Kidney (tissue), 14 donors: ENCODE results near the gene KIF16B. TPM values are rescaled to one million over a fixed set of nuclear protein-coding genes. Genes with fewer than 3 reads are reported as not detected.

Experiments used
- DNase-seq, 5 donors: peaks; one replicate each; pipeline ENCODE4 v3.0.0-alpha.2; 2013 to 2020
- FAIRE-seq: peaks from 2 replicates; lab custom pipeline; 2012; peaks lifted over from hg19 to GRCh38; lab: Jason Lieb, UNC
- H3K27ac ChIP-seq, 2 donors: one replicate each; pipeline ENCODE4 v1.7.0; 2013; ENCODE audit warnings: low read depth in 2 of 2, low read length in 2 of 2, inconsistent platforms in 1 of 2
- H3K27me3 ChIP-seq: one replicate; pipeline ENCODE4 v1.7.1; 2013; ENCODE audit warnings: low read length, inconsistent platforms; ENCODE audit not compliant: control insufficient read depth, insufficient read depth
- H3K36me3 ChIP-seq, 3 donors: one replicate each; pipeline versions ENCODE4 v1.7.0 to v1.7.1; 2013; ENCODE audit warnings: low read length in 3 of 3, control low read depth in 1 of 3, inconsistent platforms in 1 of 3; ENCODE audit not compliant: insufficient read depth in 3 of 3, control insufficient read depth in 2 of 3
- H3K4me1 ChIP-seq, 3 donors: one replicate each; pipeline versions ENCODE4 v1.7.0 to v1.7.1; 2013; ENCODE audit warnings: low read length in 3 of 3, inconsistent platforms in 1 of 3, low read depth in 1 of 3; ENCODE audit not compliant: control insufficient read depth in 2 of 3, insufficient read depth in 2 of 3
- H3K4me3 ChIP-seq, 3 donors: one replicate each; pipeline versions ENCODE4 v1.7.0 to v1.8.1; 2013; ENCODE audit warnings: low read length in 3 of 3, control low read depth in 1 of 3, inconsistent platforms in 1 of 3
- H3K9ac ChIP-seq, 3 donors: one replicate each; pipeline versions ENCODE4 v1.7.0 to v1.7.1; 2013; ENCODE audit warnings: low read length in 3 of 3, control low read depth in 1 of 3, inconsistent platforms in 1 of 3
- H3K9me3 ChIP-seq, 3 donors: one replicate each; pipeline versions ENCODE4 v1.7.0 to v1.7.1; 2013; ENCODE audit warnings: low read length in 3 of 3, control low read depth in 1 of 3, inconsistent platforms in 1 of 3; ENCODE audit not compliant: control insufficient read depth in 2 of 3, insufficient read depth in 1 of 3
- intact Hi-C: fragments of 100-400 bp; cut with DNase I; formaldehyde crosslinking; loops from one replicate; pipeline ENCODE4 v1.11.1; 2022
- polyA plus RNA-seq: library from polyadenylated mRNA; stranded (reverse); fragments of 350-450 nt; fragmentation: Illumina TruSeq; extraction: RNeasy Lipid Tissue Mini Kit (QIAGEN cat#74804); gene quantifications from one replicate; pipeline ENCODE4 v1.2.3, GENCODE V29; 2014; ENCODE audit warnings: low read depth, low replicate concordance; ENCODE audit not compliant: insufficient read depth
- total RNA-seq: library from RNA; stranded (reverse); fragmentation: NEBNext Ultra II Directional; extraction: Animal tissue kit (Norgen Biotek cat#: 25700); gene quantifications from one replicate; pipeline ENCODE4 v1.2.1, GENCODE V29; 2021
- TF ChIP-seq, protein P1 (sequence below): IDR thresholded peaks from 3 replicates; pipeline ENCODE4 v1.5.1; 2012; ENCODE audit warnings: mild to moderate bottlenecking, moderate library complexity, borderline replicate concordance; ENCODE audit not compliant: insufficient read depth; ENCODE audit errors: extremely low read depth
- donor health status: control.
- donor health status: control.
- donor health status: control.
- donor health status: control.
- donor health status: control.
- donor health status: DM: yes; HTN: yes; CAD: no.
- donor health status: Normal renal cell carcinoma (clear cell type).

Gene KIF16B
- total and polyA plus RNA-seq, 2 donors from 2014 or later, result 15.0 to 19.7 TPM

DNA sequence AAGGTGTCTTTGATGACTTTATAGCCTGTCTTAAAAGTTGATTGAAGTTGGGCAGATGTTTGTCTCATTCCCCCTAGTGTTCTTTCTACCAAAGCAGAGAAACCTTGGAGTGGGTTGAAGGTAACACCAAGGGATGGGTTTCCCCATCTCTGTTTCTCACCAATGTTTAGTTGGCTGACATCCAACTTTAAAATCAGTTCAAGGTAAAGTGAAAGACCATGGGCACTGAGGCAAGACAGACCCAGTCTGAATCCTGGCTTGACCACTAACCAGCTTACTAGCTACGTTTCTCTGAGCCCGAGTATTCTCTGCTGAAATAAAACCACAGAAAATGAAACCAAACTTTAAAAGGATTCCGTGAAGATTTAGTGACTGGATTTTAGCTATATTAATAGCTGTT is 258.9 kb downstream of the KIF16B start:
- Histone ChIP-seq H3K4me1 (no peaks in the 10 kb centered on the region), H3K36me3 (peaks cover 0 to 2% (median 0%) of the 10 kb centered on the region in 3 donors), H3K27me3 (no peaks in the 10 kb centered on the region), H3K27ac (no peak overlapping the region), H3K9me3 (no peaks in the 10 kb centered on the region), H3K4me3 (no peak overlapping the region), H3K9ac (no peak overlapping the region)
- no peak for DNase-seq
- intact Hi-C loops, result no loop called here
- no peak for FAIRE-seq
- TF ChIP-seq, protein P1, sequence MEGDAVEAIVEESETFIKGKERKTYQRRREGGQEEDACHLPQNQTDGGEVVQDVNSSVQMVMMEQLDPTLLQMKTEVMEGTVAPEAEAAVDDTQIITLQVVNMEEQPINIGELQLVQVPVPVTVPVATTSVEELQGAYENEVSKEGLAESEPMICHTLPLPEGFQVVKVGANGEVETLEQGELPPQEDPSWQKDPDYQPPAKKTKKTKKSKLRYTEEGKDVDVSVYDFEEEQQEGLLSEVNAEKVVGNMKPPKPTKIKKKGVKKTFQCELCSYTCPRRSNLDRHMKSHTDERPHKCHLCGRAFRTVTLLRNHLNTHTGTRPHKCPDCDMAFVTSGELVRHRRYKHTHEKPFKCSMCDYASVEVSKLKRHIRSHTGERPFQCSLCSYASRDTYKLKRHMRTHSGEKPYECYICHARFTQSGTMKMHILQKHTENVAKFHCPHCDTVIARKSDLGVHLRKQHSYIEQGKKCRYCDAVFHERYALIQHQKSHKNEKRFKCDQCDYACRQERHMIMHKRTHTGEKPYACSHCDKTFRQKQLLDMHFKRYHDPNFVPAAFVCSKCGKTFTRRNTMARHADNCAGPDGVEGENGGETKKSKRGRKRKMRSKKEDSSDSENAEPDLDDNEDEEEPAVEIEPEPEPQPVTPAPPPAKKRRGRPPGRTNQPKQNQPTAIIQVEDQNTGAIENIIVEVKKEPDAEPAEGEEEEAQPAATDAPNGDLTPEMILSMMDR, result no peak

DNA sequence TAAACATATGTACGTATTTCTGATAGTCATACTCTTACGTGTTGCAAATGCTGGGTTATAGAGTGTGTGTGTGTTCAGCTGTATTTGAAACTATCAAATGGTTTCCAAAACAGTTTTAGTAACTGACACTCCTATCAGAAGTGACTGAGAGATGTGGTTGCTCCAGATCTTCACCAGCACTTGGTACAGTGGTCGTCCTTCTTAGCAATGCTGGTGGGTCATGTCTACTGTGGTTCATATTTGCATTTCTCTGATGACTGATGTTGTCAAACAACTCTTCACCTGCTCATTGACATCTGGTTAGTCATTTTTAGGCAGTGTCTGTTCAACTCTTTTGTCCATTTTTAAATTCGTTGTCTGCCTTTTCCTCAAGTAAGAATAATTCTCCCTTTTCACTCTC is 259.3 kb downstream of the KIF16B start:
- no peak for FAIRE-seq
- no peak overlapping the region for H3K4me3 ChIP-seq

DNA sequence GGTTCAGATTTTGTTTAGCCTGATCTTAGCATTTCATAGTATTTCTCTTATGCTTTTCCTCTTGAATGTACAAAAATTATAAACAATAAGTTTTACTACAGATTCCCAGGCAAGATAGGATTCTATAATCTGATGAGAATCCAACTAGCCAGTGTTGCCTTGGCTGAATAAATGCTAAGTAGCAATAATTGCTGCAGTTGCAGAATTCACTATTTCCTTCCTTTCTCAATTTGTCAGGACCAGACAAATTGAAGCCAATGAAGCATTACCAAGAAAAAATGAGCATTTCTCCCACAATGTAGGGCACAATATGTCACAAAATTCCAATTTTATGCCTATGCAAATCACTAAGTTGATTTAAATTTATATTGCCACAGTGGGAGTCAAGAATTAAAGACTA is 260.2 kb downstream of the KIF16B start:
- no peak overlapping the region for H3K9ac ChIP-seq
- H3K9me3 ChIP-seq, result no peaks in the 10 kb centered on the region
- DNase-seq, result no peak
- intact Hi-C loops, result no loop called here
- peaks cover 0 to 2% (median 0%) of the 10 kb centered on the region in 3 donors for H3K36me3 ChIP-seq
- TF ChIP-seq, protein P1, result no peak
- H3K4me3 ChIP-seq, result no peak overlapping the region
- H3K4me1 ChIP-seq, result no peaks in the 10 kb centered on the region
- FAIRE-seq, result no peak
- H3K27me3 ChIP-seq, result no peaks in the 10 kb centered on the region
- no peak overlapping the region for H3K27ac ChIP-seq

More for the DNA sequence above, 259.3 kb downstream of the KIF16B start:
- Histone ChIP-seq H3K36me3 (peaks cover 0 to 2% (median 0%) of the 10 kb centered on the region in 3 donors), H3K9ac (no peak overlapping the region), H3K27ac (no peak overlapping the region), H3K27me3 (no peaks in the 10 kb centered on the region), H3K9me3 (no peaks in the 10 kb centered on the region), H3K4me1 (no peaks in the 10 kb centered on the region)
- intact Hi-C loops, result no loop called here
- DNase-seq, result no peak
- TF ChIP-seq, protein P1, result no peak

DNA sequence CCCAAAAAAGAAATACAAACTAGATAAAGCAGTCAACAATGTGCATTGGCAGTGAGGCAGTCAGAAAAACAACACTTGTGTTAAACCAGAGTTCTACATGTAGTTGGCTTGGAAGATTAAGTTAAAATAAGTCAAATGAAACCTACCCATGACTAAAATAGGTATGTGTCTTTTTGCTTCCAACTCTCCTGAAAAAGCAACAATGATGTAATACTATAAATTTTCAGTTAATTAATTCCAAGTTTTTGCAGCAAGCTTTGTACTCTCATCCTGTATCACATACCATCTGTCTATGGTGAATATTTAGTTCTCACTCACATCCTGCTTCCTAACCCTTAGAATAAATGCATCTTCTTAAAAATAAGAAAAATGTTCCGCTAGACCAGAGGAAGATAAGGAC is 261.5 kb downstream of the KIF16B start:
- Histone ChIP-seq H3K4me3 (no peak overlapping the region), H3K27me3 (no peaks in the 10 kb centered on the region), H3K4me1 (no peaks in the 10 kb centered on the region), H3K27ac (no peak overlapping the region), H3K9ac (no peak overlapping the region), H3K36me3 (peaks cover 0 to 2% (median 0%) of the 10 kb centered on the region in 3 donors), H3K9me3 (no peaks in the 10 kb centered on the region)
- TF ChIP-seq, protein P1, result no peak
- intact Hi-C loops, result no loop called here
- no peak for FAIRE-seq
- DNase-seq, result no peak
